ENCODE results near the gene TMEM8B. TPM values are rescaled to one million over a fixed set of nuclear protein-coding genes. Genes with fewer than 3 reads are reported as not detected.

Gene TMEM8B
- total and polyA plus RNA-seq, 9 of the 15 experiments (the other 6 are each of a cell fraction or from before 2014, with no cell fraction given), result 0.01 to 2.2 (median 1.1) TPM

DNA sequence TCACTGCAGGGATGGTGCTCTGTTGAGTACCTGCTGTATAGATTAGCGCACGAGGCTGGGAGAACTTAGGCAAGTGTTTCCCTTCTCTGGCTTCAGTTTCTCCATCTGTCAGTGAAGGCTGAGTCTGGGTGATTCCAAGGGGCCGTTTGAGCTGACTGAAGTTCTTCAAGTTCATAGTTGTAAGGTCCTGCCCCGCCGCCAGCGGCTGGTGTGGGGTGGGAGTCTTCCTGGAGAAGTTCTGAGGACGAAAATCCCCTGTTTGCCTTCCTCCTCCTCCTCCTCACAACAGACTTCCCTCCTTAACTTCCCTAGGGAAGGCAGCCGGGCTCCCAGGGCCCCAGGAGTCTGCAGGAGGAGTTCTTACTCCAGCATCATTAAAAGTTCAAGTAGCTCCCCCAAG, 75.3 kb downstream of the TMEM8B start:
- H3K4me1 ChIP-seq (replicated peaks in 1 of 2; ENCODE audit: control insufficient read depth in 2 of 2, insufficient read depth in 2 of 2, low read length in 2 of 2), result peaks cover 0 to 24% of the 10 kb centered on the region in 2 experiments; a peak in 3 of 5 replicates
- no peak overlapping the region for H2AFZ ChIP-seq (ENCODE audit: low read depth, low read length)
- H3K4me3 ChIP-seq, result no peak overlapping the region
- 31% methylated on average over 7 of the region's 8 CpGs for WGBS (ENCODE audit: insufficient coverage, low coverage, missing lambda C conversion rate)
- no peak for TF ChIP-seq SRSF7 (optimal IDR thresholded peaks at IDR 0.05; ENCODE audit: low read depth, low read length)
- no peak for TF ChIP-seq EGR1 (conservative IDR thresholded peaks at IDR 0.05)
- TF ChIP-seq KDM5B (IDR thresholded peaks at IDR 0.05; ENCODE audit: insufficient replicate concordance, low read depth, low read length), result no peak
- TF ChIP-seq CBX5 (IDR thresholded peaks at IDR 0.05; ENCODE audit: borderline replicate concordance, low read depth), result no peak
- TF ChIP-seq ELF1 (tag; IDR thresholded peaks at IDR 0.05), result no peak
- TF ChIP-seq MEF2D (tag; conservative IDR thresholded peaks at IDR 0.05; ENCODE audit: low read depth), result no peak
- TF ChIP-seq ZNF830 (CRISPR knock-in tag; IDR thresholded peaks at IDR 0.05), result no peak
- TF ChIP-seq RFX7 (CRISPR knock-in tag; IDR thresholded peaks at IDR 0.05), result no peak
- TF ChIP-seq IRF2 (CRISPR knock-in tag; IDR thresholded peaks at IDR 0.05), result no peak
- no peak for TF ChIP-seq FOS (IDR thresholded peaks at IDR 0.05; ENCODE audit: extremely low read depth, insufficient read length)
- TF ChIP-seq ZNF699 (CRISPR knock-in tag; IDR thresholded peaks at IDR 0.05; ENCODE audit: insufficient replicate concordance), result no peak
- no peak for TF ChIP-seq RREB1 (CRISPR knock-in tag; IDR thresholded peaks at IDR 0.05)
- no peak for TF ChIP-seq ZC3H4 (CRISPR knock-in tag; IDR thresholded peaks at IDR 0.05; ENCODE audit: borderline replicate concordance)
- no peak for TF ChIP-seq ZNF445 (CRISPR knock-in tag; IDR thresholded peaks at IDR 0.05; ENCODE audit: low read depth)
- no peak for TF ChIP-seq STAG1 (CRISPR knock-in tag; IDR thresholded peaks at IDR 0.05; ENCODE audit: borderline replicate concordance)
- in situ Hi-C loops (cut with MboI), result loop anchor here (5.0 kb wide), 2 partner anchors 43 to 113 kb away; no protein-coding TSS in a partner anchor
- no TSS peak for BruUV-seq (replicated peaks)
- ATAC-seq (no peak), DNase-seq (ENCODE audit: extremely low read depth in 1 of 4, low spot score in 3 of 4) (no peak), FAIRE-seq (no peak)
- CTCF ChIA-PET (ENCODE audit: low intra/inter-chr PET ratio), result interaction anchor here (2.2 kb wide), 1 partner anchor 104 kb away, joined by 15 read pairs; no protein-coding TSS in a partner anchor
- no peak overlapping the region for H3K4me2 ChIP-seq (ENCODE audit: insufficient read depth, low read length)
- H3K79me2 ChIP-seq (ENCODE audit: control insufficient read depth, insufficient read depth, low read length), result no peaks in the 10 kb centered on the region
- no peaks in the 10 kb centered on the region; a peak in 1 of 5 replicates for H3K27me3 ChIP-seq (ENCODE audit: control insufficient read depth in 2 of 2, insufficient read depth in 2 of 2, low read length in 2 of 2)
- intact Hi-C loops (cut with micrococcal nuclease), result no loop called here
- H4K20me1 ChIP-seq (replicated peaks; ENCODE audit: control insufficient read depth, insufficient read depth, low read length), result no peaks in the 10 kb centered on the region
- H3K9me3 ChIP-seq (replicated peaks; ENCODE audit: control insufficient read depth, insufficient read depth, low read depth, low read length), result no peaks in the 10 kb centered on the region
- no peaks in the 10 kb centered on the region for H3K9me1 ChIP-seq (ENCODE audit: control insufficient read depth, insufficient read depth, low read length)
- no peak overlapping the region for H3K27ac ChIP-seq (ENCODE audit: extremely low read depth, low read depth, low read length)
- POLR2A ChIA-PET, result interaction anchor here (0.5 to 1.4 kb wide), 2 partner anchors 55 to 65 kb away, joined by 3 read pairs; no protein-coding TSS in a partner anchor
- no peaks in the 10 kb centered on the region for H3K36me3 ChIP-seq (ENCODE audit: control insufficient read depth, insufficient read depth, low read length)
- no peak overlapping the region for H3K9ac ChIP-seq (ENCODE audit: insufficient read depth in 1 of 2, low read depth in 2 of 2, low read length in 2 of 2)
